NAMALWA (cell line): ENCODE measurements around the gene MKRN2.
"Not testable (repeated sequence)": the region's sequence is repeated elsewhere in the genome, so short reads cannot be mapped to it uniquely, and the experiment has no call there.

Experiments used
- DNase-seq: peaks from one replicate; pipeline ENCODE4 v3.0.0-alpha.2; 2015; ENCODE audit warnings: low spot score

MKRN2 gene

GRCh38 chr3:12630843-12631242 is 74.0 kb downstream of the MKRN2 start:
- DNase-seq, result not testable (repeated sequence)

- no peak for DNase-seq
Measured at GRCh38 chr3:12632523-12632922, 75.6 kb downstream of the MKRN2 start.

GRCh38 chr3:12633108-12633507 is 76.2 kb downstream of the MKRN2 start:
- no peak for DNase-seq
